GM21528 (cell line): ENCODE data around the gene MEIKIN.

Source experiments
- ATAC-seq: cut with Tn5 transposase; IDR thresholded peaks from one replicate; pipeline ENCODE4 v1.9.1; 2021; ENCODE audit warnings: mild to moderate bottlenecking, moderate library complexity; ENCODE audit not compliant: unreplicated experiment, low FRiP score

Gene MEIKIN

DNA sequence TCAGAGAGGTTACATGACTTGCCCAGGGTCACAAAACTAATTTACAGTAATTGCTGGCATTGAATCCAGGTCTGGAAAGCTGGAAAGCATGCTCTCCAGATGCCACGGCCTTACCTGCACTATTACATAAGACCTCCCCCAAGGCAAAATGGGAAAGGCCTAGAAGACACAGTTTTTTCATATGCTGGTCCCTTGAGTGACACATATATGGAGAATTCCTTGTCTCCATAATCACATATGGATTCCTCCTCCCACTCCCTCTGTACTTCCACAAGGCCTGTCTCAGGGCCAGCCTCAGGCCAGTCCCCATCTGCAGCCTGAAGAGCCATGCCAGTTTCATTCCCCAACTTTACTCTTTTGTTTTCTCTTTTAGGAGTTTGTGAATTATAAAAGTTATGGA, 28.6 kb upstream of the MEIKIN start:
- ATAC-seq = no peak

DNA sequence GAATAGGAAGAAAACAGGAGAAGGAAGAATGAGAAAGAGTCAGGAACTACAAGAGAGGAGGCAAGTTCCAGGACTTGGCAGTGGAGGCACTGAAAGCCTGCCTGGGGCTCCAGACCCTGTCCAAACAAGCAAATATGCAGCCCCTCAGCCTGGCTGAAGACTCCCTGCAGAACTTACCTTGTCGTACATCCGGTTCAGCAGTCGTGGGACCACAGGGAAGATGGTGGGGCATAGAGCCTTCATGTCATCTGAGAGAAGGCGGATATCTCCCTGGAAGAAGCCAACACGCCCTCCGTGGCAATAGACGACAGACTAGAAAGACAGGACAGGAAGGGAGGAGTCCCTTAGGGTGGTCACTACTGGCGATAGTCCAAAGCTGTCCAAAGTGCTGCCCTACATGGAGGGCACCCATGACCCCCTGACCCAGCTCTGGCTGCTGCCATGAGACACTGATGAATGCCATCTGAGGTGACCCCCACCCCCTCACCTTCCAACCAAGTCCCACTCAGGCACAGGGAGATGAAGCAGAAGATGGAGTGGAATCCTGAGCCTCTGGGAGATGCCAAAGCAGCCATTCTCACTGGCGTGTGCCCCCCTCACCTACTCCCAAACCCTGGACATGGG, 27.7 kb upstream of the MEIKIN start:
- ATAC-seq = no peak

DNA sequence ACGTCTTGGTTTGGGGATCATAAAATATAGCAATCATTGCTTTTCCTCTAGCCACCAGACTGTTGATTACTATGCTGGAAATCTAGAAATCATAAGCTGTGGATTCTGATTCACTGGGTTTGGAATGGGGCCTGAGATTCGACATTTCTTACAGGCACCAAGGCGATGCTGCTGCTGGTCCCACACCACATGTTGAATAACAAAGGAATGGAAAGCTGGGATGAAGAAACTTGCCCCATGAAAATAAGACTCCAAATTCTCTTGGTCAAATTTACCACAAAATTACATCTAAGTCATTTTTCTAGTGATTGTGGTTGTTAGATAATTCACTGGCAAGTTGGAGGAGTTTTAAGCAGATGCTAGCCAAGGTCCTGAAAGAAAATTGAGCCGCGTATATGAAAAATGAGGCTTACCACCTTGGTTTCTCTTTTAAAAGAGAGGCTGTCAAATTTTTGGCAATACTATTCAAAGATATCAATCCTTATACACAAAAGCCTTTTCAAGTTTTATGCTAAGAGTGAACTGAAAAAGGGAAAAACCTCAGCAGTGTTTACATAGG, 23.0 kb upstream of the MEIKIN start:
- no peak for ATAC-seq

DNA sequence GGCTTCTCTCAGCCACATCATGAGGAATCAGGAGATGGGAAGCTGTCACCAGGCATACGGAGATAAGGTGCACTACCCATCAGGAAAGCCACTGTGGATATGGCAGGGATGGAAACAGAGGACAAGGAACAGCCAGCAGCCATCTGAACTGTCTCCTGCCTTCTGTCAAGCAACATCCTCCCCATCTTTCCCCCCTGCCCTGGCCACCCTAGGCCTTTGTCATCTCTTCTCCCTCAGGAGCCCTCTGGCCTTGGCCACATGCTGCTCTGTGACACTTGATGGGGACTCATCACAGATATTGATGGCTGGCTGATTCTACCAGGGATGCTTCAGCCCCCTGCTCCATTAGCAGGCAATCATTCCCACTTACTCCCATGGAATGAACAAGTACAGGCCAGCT, 21.1 kb upstream of the MEIKIN start:
- no peak for ATAC-seq

DNA sequence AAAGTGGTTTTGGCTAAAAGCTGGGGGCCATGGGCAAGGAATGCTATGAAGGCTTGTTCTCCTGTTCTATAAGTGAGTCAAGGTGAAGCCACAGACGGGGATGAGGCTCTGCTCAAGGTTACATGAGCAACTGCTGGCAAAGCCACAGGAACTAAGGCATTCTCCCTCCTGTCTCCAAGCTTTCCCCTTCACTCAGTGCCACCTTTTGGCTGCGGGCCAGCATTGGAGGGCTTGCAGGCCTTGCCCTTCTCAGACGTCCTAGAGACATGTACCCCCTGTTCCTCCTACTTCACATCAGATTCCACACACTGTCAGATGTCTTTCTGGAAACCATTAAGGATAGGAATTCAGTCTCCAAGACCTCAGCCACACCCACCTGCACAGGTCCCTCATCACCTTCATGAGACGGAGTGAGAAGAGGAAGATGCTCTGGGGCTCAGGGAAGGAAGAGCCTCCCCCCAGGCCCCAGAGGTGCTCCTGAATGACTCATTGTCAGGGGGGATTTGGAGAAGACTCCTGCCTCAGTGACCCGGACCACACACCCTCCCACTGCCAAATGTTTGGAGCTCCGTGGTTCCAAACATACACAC, 20.5 kb upstream of the MEIKIN start:
- no peak for ATAC-seq

DNA sequence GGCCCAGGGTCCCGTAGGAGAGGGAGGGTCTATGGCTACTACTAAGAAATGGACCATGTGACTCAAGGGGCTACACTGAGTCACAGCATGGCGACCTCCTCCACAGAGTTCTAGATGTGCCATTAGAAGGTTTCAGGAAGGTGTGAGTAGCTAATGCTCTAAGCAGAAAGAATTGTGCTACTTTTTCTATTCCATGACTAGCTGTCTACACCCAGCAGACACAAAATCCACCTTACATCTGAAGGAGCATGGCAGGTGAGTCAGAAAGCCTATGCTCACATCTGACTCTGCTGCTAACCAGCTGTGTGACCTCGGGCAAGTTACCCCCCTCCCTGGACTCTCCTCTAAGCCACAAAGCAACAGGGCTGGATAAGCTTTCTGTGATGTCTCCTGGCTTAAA, 14.4 kb upstream of the MEIKIN start:
- no peak for ATAC-seq

DNA sequence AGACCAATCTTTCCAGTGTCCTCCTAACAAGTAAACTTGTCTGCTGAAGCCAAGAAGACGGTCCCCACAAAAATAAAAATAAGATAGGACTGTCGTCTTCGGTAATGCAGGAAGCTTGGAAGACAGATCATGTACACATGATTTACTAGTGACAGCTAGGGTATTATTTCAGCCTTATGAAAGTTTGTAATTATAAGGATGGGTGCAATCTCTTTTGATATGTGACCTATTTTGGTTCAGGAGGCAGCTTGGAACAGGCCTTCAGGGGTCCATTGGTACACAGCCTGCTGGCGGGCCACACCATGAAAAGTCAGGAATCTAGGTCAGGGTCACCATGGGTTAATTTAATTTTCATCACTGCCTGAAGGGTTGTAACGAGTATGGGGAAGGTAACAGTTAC, 13.7 kb upstream of the MEIKIN start:
- no peak for ATAC-seq

DNA sequence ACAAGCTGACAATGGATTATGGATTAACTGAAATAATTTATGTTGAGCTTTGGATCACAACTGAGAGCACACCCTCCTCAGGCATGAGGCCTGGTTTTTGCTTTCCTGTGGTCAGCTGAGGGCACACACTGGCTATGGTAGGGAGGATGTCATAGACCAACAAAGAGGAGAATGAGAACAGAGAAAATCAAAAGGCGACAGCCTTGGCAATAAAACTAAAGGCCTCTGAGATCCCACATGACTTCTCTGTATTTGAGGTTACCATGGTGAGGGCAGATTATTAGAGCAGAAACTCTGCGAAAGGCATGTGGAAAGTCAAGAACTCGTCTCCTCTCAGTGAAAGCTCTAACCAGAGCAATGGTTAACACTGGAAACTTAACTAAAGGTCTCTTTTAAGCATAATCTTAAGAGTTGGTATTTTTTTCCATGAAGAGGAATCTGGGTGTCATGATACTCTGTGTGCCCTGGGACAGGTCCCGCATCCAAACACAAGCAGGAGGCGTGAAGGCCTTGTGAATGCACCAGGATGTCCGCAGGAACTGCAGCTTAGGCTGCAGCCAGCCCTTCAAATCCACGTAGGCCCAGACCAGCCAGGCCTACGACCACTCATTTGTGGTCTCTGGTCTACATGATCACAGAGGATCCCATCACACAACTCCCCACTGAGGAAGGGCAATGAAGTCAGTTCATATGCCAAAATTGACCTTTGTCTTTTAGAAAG, 12.4 kb upstream of the MEIKIN start:
- no peak for ATAC-seq

DNA sequence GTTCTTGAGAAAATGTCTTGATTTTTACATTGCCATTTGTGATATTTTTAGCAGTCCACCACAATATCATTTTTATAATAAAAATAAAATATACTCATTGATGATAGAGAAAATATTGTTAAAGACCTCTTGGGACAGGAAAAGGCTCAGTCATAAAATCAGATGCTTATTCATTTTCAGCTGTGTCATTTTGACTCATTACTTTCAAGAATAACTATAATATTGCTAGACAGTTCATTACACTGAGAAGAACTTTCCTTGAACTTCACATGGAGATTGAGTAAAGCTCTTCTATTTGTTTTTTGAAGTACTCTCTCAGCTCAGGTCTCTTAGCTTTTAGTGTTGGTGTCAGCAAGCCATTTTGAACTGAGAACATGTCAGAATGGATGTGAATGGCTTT, 8.5 kb upstream of the MEIKIN start:
- ATAC-seq = no peak

DNA sequence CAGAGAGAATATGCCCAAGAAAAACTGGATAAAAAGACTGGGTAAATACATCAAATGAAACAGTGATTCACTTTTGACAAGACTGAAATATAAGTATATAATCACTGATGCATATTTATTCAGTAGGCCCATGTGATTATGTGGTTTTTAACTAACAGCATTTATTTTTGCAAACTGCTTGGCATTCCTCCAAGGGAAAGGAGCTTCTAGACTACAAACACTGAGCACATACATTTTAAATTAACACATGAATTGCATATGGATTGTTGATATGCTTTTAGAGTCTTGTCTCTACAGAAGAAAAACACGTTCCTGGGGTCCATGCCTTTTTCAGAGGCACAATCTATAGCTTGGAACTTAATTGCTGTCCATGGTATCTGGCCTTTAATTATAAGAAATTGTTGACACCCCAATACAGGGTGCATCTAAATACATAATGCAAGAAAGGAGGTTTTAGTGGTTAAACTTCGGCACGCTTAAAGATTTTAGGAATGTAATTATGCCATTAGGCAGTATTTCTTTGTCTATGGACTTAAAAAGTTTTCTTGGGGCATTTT, 6.9 kb upstream of the MEIKIN start:
- ATAC-seq = no peak

DNA sequence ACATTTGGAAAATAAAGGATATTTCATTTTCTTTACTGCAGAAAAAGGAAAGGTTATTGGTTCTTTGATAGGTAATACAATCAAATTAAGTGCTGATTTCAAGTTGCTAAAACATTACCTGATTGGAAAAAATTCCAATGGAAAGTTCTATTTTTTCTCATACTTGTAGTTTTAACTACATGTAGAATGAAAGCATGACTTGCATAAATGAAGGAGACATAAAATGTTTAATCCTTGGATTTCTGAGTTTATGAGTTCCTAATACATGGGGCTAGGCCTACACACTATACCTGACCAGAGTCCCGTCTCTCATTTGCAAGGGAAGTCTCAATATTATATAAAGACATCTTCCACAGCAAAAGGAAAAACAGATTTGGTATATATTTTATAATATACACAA, 5.2 kb upstream of the MEIKIN start:
- no peak for ATAC-seq

DNA sequence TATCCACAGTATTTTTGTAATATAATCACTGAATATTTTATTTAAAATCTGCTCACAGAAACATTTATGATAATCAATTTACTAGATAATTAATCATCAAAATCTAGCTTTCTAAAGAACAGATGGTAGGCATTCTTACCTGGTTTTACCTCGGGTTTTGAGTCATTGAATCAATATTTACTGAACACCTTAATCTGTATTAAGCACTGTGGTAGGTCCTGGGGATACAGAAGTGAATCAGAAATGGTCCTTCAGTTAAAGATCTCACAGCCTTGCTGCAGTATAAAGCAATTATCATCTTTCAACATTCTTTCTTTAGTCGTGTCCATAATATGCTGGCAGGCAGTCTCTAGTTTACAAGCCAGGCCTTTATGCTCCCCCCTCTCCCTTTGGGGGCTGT, 2.0 kb upstream of the MEIKIN start:
- no peak for ATAC-seq

DNA sequence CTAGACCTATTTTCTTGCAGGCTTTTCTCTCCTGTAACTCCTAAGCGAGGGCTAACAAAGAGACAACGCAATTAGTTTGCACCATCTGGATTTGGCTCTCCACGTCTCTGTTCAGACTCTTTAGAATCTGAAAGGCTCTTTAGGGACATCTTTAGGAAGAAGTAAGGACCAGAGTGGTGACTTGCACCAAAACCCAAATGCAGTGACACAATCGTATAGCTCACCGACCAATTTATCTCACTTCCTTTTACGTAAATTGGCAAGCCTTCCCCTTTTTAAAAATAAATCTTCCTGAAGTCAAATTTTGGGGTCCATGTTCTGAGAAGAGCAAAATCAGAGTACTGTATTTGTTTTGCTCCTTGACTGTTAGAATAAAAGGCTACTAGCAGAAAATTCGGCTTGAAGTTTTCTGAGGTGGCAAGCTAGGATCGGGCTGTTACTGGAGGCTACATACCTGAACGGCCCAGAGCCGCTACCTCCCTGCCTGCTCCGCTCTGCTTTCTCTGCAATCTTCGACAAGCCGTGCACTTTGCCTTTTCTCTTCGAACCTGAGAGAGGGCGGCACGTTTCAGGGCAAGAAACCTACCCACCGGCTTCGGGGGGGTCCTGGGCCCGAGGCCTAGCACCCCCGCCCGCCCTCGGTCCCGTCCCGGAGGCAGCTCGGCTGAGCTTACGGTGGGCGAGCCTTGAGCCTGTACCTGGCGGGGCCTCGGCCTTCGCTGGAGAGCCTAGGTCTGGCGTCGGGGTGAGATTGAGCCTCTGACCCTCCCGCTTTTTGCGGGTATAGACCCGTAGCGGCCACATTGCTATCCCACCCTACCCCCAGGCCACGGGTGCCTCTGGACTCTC, 537 bp downstream of the MEIKIN start:
- no peak for ATAC-seq

DNA sequence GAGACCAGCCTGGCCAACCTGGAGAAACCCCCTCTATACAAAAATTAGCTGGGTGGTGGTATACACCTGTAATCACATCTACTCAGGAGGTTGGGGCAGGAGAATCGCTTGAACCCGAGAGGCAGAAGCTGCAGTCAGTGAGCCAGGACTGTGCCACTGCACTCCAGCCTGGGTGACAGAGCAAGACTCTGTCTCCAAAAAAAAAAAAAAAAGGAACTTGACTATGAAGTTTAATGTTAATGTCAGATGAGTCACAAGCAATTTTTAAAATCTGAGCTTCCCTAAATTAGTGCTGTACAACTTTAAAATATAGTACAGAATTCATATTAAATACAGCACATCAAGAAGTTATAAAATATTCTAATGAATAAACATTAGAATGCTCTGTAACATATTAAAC, 1.5 kb downstream of the MEIKIN start:
- ATAC-seq = no peak

DNA sequence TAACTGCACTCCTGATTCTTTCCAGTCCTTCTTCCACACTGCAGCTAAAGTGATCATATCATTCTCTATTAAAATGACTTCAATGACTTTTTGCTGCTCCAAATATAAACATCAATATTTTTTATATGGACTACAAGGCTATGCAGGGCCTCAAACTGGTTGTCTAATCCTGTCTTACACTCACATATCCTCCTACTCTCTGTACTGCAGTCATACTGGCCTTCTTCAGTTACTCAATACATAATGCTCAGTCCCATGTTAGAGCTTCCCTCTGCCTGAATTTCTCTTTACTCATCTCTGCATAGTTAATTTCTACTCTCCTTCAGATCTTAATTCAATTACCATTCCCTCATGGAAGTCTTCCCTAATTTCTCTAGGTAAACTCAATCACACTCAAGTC, 3.4 kb downstream of the MEIKIN start:
- no peak for ATAC-seq

DNA sequence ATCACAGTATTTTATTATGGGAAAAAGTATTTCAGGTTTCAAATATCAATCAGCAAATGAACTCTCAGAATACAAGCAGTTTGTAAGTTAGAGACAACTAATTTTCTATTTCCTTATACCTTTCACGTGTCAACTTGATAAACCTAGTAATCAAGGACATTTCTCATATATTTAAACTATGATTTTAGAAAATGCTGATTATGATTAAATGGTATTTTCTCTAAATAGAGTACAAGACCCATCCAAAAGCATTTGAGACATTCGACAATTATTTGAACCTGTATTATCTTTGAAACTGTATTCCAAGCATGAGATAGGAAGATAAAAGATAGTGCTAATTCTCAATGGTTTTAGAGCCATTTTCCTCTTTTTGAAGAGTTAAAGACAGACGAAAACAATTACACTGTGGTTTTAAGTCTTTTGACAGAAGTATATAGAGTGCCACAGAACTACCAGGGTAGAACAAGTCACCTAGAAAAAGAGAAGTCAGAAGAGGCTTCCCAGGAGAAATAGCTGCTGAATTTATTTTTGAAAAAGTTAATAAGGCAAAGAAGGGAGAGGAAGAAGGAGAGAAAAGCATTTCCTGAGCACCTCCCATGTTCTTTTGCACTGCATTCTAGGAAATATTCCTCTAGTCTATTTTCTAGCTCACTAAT, 5.6 kb downstream of the MEIKIN start:
- no peak for ATAC-seq

DNA sequence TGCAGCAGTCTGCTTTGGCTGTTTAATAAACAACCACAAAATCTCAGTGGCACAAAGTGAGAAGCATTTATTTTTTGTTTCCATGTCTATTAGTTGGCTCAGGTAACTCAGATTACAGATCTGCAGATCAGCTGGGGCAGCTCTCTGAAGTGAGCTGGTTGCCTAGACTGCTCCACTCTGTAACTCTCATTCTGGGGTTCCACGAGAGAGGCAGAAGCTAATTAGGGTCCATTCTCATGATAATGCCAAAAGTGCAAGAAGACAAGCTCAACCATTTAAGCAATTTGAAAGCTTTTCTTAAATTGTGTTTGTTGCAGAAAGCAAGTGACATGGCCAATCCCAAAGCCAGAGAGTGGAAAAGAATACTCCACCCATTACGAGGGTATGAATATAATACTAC, 13.2 kb downstream of the MEIKIN start:
- no peak for ATAC-seq

DNA sequence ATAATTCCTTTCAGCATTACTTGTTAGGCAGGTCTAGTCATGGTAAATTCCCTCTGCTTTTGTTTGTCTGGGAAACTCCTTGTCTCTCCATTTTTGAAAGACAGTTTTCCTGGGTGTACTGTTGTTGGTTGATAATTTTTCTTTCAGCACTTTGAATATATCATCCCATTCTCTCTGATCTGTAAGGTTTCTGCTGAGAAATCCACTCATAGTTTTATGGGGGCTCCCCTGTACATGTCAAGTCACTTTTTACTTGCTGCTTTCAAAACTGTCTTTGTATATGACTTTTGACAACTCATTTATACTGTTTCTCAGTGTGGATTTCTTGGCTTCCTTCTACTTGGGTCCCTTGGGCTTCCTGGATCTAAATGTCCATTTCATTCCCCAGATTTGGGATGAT, 16.5 kb downstream of the MEIKIN start:
- no peak for ATAC-seq

DNA sequence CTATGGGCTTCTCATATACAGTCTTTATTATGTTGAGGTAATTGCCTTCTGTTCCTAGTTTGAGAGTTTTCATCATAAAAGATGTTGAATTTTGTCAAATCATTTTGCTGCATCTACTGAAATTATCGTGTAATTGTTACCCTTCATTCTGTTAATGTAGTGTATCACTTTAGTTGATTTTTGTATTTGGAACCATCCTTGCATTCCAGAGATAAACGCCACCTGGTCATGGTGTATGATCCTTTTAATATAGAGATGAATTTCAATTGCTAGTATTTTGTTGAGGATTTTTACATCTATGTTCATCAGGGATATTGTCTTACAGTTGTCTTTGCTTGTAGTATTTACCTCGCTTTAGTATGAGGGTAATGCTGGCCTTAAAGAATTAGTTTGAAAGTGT, 19.3 kb downstream of the MEIKIN start:
- no peak for ATAC-seq

DNA sequence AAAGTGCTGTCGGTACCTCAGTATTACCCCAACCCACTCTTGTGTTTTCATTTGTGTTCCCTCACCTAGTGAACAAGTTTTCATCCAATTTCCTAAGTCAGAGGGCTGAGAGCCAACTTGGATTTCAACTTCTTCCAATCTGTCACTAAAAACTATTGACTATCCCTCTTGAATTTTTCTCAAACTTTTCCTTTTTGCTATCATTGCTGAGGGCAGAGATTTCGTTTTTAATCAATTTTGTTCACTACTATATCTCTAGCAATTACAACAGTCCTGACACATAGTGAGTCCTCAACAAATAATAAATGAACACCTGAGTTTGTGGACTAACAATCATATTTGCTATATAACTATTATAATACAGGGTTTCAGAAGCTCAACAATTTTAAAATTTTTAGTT, 29.0 kb downstream of the MEIKIN start:
- no peak for ATAC-seq
